HEK293 (cell line): ENCODE results near the gene TTC24.

Experiments used
- BCL11B ChIP-seq: fragments of 450-650 bp; formaldehyde crosslinking; IDR thresholded peaks from 2 replicates; pipeline ENCODE4 v1.5.1; 2016; ENCODE audit warnings: low read depth, missing biosample characterization, missing genetic modification characterization
- BCL6B ChIP-seq: fragments of 450-650 bp; formaldehyde crosslinking; IDR thresholded peaks from 2 replicates; pipeline ENCODE4 v1.5.1; 2017; ENCODE audit warnings: missing biosample characterization, missing genetic modification characterization
- GLIS2 ChIP-seq: fragments of 450-650 bp; formaldehyde crosslinking; IDR thresholded peaks from 2 replicates; pipeline ENCODE4 v1.5.1; 2016; ENCODE audit warnings: missing biosample characterization, missing genetic modification characterization
- IKZF3 ChIP-seq: fragments of 450-650 bp; IDR thresholded peaks from 2 replicates; pipeline ENCODE4 v1.5.0; 2018; ENCODE audit warnings: missing biosample characterization, mild to moderate bottlenecking, missing genetic modification characterization, moderate library complexity
- KLF1 ChIP-seq: fragments of 450-650 bp; formaldehyde crosslinking; IDR thresholded peaks from 2 replicates; pipeline ENCODE4 v1.5.1; 2016; ENCODE audit warnings: missing biosample characterization, missing genetic modification characterization
- PATZ1 ChIP-seq: fragments of 450-650 bp; formaldehyde crosslinking; IDR thresholded peaks from 2 replicates; pipeline ENCODE4 v1.5.1; 2016; ENCODE audit warnings: missing biosample characterization, missing genetic modification characterization
- PRDM1 ChIP-seq: fragments of 450-650 bp; formaldehyde crosslinking; IDR thresholded peaks from 2 replicates; pipeline ENCODE4; 2016; ENCODE audit warnings: missing biosample characterization, missing genetic modification characterization
- PRDM6 ChIP-seq: fragments of 450-650 bp; formaldehyde crosslinking; IDR thresholded peaks from 2 replicates; pipeline ENCODE4 v1.5.1; 2017; ENCODE audit warnings: missing biosample characterization, missing genetic modification characterization
- ZNF10 ChIP-seq: fragments of 450-650 bp; formaldehyde crosslinking; IDR thresholded peaks from 2 replicates; pipeline ENCODE4 v1.5.1; 2017; ENCODE audit warnings: missing biosample characterization, missing genetic modification characterization
- ZNF133 ChIP-seq: fragments of 450-650 bp; formaldehyde crosslinking; IDR thresholded peaks from 2 replicates; pipeline ENCODE4 v1.5.1; 2016; ENCODE audit warnings: missing biosample characterization, missing genetic modification characterization
- ZNF155 ChIP-seq: fragments of 450-650 bp; formaldehyde crosslinking; IDR thresholded peaks from 2 replicates; pipeline ENCODE4 v1.5.1; 2016; ENCODE audit warnings: missing biosample characterization, missing genetic modification characterization
- ZNF18 ChIP-seq: fragments of 450-650 bp; formaldehyde crosslinking; IDR thresholded peaks from 2 replicates; pipeline ENCODE4 v1.5.1; 2016; ENCODE audit warnings: missing biosample characterization, missing genetic modification characterization
- ZNF19 ChIP-seq: fragments of 450-650 bp; formaldehyde crosslinking; IDR thresholded peaks from 2 replicates; pipeline ENCODE4; 2016; ENCODE audit warnings: missing biosample characterization, missing genetic modification characterization, low read depth
- ZNF202 ChIP-seq: fragments of 450-650 bp; formaldehyde crosslinking; IDR thresholded peaks from 2 replicates; pipeline ENCODE4 v1.5.1; 2016; ENCODE audit warnings: missing biosample characterization, missing genetic modification characterization, borderline replicate concordance
- ZNF223 ChIP-seq: fragments of 450-650 bp; formaldehyde crosslinking; IDR thresholded peaks from 2 replicates; pipeline ENCODE4 v1.5.1; 2016; ENCODE audit warnings: missing biosample characterization, missing genetic modification characterization
- ZNF280D ChIP-seq: fragments of 450-650 bp; formaldehyde crosslinking; IDR thresholded peaks from 2 replicates; pipeline ENCODE4 v1.5.1; 2016; ENCODE audit warnings: missing biosample characterization, missing genetic modification characterization
- ZNF302 ChIP-seq: fragments of 450-650 bp; formaldehyde crosslinking; IDR thresholded peaks from 2 replicates; pipeline ENCODE4 v1.5.1; 2016; ENCODE audit warnings: missing biosample characterization, missing genetic modification characterization, low read depth
- ZNF433 ChIP-seq: fragments of 450-650 bp; formaldehyde crosslinking; IDR thresholded peaks from 2 replicates; pipeline ENCODE4 v1.5.1; 2016; ENCODE audit warnings: missing biosample characterization, missing genetic modification characterization, low read depth
- ZNF560 ChIP-seq: fragments of 450-650 bp; formaldehyde crosslinking; IDR thresholded peaks from 2 replicates; pipeline ENCODE4 v1.5.1; 2017; ENCODE audit warnings: missing biosample characterization, missing genetic modification characterization, borderline replicate concordance
- ZNF664 ChIP-seq: fragments of 450-650 bp; formaldehyde crosslinking; IDR thresholded peaks from 2 replicates; pipeline ENCODE4 v1.5.1; 2016; ENCODE audit warnings: missing biosample characterization, missing genetic modification characterization
- ZNF777 ChIP-seq: fragments of 450-650 bp; formaldehyde crosslinking; IDR thresholded peaks from 2 replicates; pipeline ENCODE4 v1.5.1; 2017; ENCODE audit warnings: missing biosample characterization, missing genetic modification characterization, borderline replicate concordance
- ZNF837 ChIP-seq: fragments of 450-650 bp; formaldehyde crosslinking; IDR thresholded peaks from 2 replicates; pipeline ENCODE4 v1.5.1; 2016; ENCODE audit warnings: missing biosample characterization, missing genetic modification characterization
- TF ChIP-seq, protein P1 (sequence below): fragments of 450-650 bp; formaldehyde crosslinking; IDR thresholded peaks from 2 replicates; pipeline ENCODE4 v1.5.1; 2017; ENCODE audit warnings: missing biosample characterization, mild to moderate bottlenecking, missing genetic modification characterization, moderate library complexity
- TF ChIP-seq, protein P2 (sequence below): fragments of 450-650 bp; IDR thresholded peaks from 2 replicates; pipeline ENCODE4 v1.5.1; 2018; ENCODE audit warnings: missing biosample characterization, missing genetic modification characterization

TTC24 gene

GRCh38 chr1:156616463-156616862 is 36.9 kb downstream of the TTC24 start (continued):
- TF ChIP-seq PRDM6 (tag by site-specific recombination) (no peak), ZNF302 (no peak), IKZF3 (tag by site-specific recombination) (peak; percentile 45; the same call in 1 of the 2 replicates), ZNF18 (tag by site-specific recombination) (no peak), ZNF202 (tag by site-specific recombination) (no peak), ZNF19 (tag by site-specific recombination) (no peak), PATZ1 (tag by site-specific recombination) (peak; percentile 83), BCL6B (tag by site-specific recombination) (no peak), ZNF223 (tag by site-specific recombination) (no peak), ZNF433 (tag by site-specific recombination) (no peak), GLIS2 (tag by site-specific recombination) (peak; percentile 45), ZNF664 (tag by site-specific recombination) (no peak), ZNF10 (tag by site-specific recombination) (no peak), BCL11B (tag by site-specific recombination) (no peak), ZNF777 (tag by site-specific recombination) (no peak), ZNF155 (tag by site-specific recombination) (no peak), PRDM1 (tag by site-specific recombination) (peak; percentile 79), KLF1 (tag by site-specific recombination) (no peak), ZNF133 (0 out of 2 replicates have a peak, but pooled peaks have one; percentile 13), ZNF280D (tag by site-specific recombination) (no peak), ZNF837 (no peak), ZNF560 (no peak)
- TF ChIP-seq, protein P1, sequence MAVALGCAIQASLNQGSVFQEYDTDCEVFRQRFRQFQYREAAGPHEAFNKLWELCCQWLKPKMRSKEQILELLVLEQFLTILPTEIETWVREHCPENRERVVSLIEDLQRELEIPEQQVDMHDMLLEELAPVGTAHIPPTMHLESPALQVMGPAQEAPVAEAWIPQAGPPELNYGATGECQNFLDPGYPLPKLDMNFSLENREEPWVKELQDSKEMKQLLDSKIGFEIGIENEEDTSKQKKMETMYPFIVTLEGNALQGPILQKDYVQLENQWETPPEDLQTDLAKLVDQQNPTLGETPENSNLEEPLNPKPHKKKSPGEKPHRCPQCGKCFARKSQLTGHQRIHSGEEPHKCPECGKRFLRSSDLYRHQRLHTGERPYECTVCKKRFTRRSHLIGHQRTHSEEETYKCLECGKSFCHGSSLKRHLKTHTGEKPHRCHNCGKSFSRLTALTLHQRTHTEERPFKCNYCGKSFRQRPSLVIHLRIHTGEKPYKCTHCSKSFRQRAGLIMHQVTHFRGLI, result no peak
- TF ChIP-seq, protein P2, sequence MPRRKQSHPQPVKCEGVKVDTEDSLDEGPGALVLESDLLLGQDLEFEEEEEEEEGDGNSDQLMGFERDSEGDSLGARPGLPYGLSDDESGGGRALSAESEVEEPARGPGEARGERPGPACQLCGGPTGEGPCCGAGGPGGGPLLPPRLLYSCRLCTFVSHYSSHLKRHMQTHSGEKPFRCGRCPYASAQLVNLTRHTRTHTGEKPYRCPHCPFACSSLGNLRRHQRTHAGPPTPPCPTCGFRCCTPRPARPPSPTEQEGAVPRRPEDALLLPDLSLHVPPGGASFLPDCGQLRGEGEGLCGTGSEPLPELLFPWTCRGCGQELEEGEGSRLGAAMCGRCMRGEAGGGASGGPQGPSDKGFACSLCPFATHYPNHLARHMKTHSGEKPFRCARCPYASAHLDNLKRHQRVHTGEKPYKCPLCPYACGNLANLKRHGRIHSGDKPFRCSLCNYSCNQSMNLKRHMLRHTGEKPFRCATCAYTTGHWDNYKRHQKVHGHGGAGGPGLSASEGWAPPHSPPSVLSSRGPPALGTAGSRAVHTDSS (tag by site-specific recombination), result no peak
